ENCODE data around the gene SLC25A10. TPM values are rescaled to one million over a fixed set of nuclear protein-coding genes. Genes with fewer than 3 reads are reported as not detected.

The SLC25A10 gene
- total RNA-seq, 2 experiments from 2014 or later = 16.9 to 18.0 TPM

- Mint-ChIP-seq H3K27me3 (ENCODE audit: low read depth) (no peaks in the 10 kb centered on the region), H3K36me3 (ENCODE audit: low read depth) (peaks cover 26% of the 10 kb centered on the region), H3K4me3 (no peak overlapping the region), H3K27ac (no peak overlapping the region), H3K9me3 (no peaks in the 10 kb centered on the region), H3K4me1 (ENCODE audit: low read depth) (peaks cover 27% of the 10 kb centered on the region)
- intact Hi-C loops (cut with micrococcal nuclease) = no loop called here
- CTCF ChIA-PET = no interaction called here
- DNase-seq = no peak
These were observed 22.0 kb upstream of the SLC25A10 start for GRCh38 chr17:81690066-81690465.

GRCh38 chr17:81690549-81690948 lies 21.5 kb upstream of the SLC25A10 start:
- no peak overlapping the region for H3K27ac Mint-ChIP-seq
- CTCF ChIA-PET = no interaction called here
- intact Hi-C loops (cut with micrococcal nuclease) = no loop called here
- no peaks in the 10 kb centered on the region for H3K9me3 Mint-ChIP-seq
- DNase-seq = no peak
- peaks cover 22% of the 10 kb centered on the region for H3K4me1 Mint-ChIP-seq (ENCODE audit: low read depth)
- no peaks in the 10 kb centered on the region for H3K27me3 Mint-ChIP-seq (ENCODE audit: low read depth)
- peaks cover 26% of the 10 kb centered on the region for H3K36me3 Mint-ChIP-seq (ENCODE audit: low read depth)
- H3K4me3 Mint-ChIP-seq = no peak overlapping the region

- no peak for DNase-seq
- H3K9me3 Mint-ChIP-seq = no peaks in the 10 kb centered on the region
- H3K36me3 Mint-ChIP-seq (ENCODE audit: low read depth) = peaks cover 27% of the 10 kb centered on the region
- H3K4me3 Mint-ChIP-seq = no peak overlapping the region
- CTCF ChIA-PET = no interaction called here
- H3K27ac Mint-ChIP-seq = no peak overlapping the region
- peaks cover 18% of the 10 kb centered on the region for H3K4me1 Mint-ChIP-seq (ENCODE audit: low read depth)
- intact Hi-C loops (cut with micrococcal nuclease) = no loop called here
- H3K27me3 Mint-ChIP-seq (ENCODE audit: low read depth) = no peaks in the 10 kb centered on the region
These were observed 20.9 kb upstream of the SLC25A10 start for GRCh38 chr17:81691196-81691595.

- DNase-seq = no peak
- Mint-ChIP-seq H3K27me3 (ENCODE audit: low read depth) (no peaks in the 10 kb centered on the region), H3K36me3 (ENCODE audit: low read depth) (peaks cover 25% of the 10 kb centered on the region), H3K4me1 (ENCODE audit: low read depth) (peaks cover 16% of the 10 kb centered on the region), H3K4me3 (no peak overlapping the region), H3K9me3 (no peaks in the 10 kb centered on the region), H3K27ac (no peak overlapping the region)
- CTCF ChIA-PET = interaction anchor here (1.9 kb wide), 1 partner anchor 8 kb away, joined by 5 read pairs; the partner anchor contains the start of genes ARL16 and HGS
- intact Hi-C loops (cut with micrococcal nuclease) = no loop called here
These were observed 20.5 kb upstream of the SLC25A10 start for GRCh38 chr17:81691608-81692007.

- intact Hi-C loops (cut with micrococcal nuclease) = no loop called here
- no peaks in the 10 kb centered on the region for H3K9me3 Mint-ChIP-seq
- CTCF ChIA-PET = interaction anchor here (1.1 to 1.9 kb wide), 2 partner anchors 10 to 18 kb away, joined by 3 to 5 read pairs; partner anchors contain the start of genes ARL16 and HGS
- no peaks in the 10 kb centered on the region for H3K27me3 Mint-ChIP-seq (ENCODE audit: low read depth)
- H3K4me3 Mint-ChIP-seq = no peak overlapping the region
- H3K4me1 Mint-ChIP-seq (ENCODE audit: low read depth) = peaks cover 6% of the 10 kb centered on the region
- H3K27ac Mint-ChIP-seq = no peak overlapping the region
- no peak for DNase-seq
- peaks cover 26% of the 10 kb centered on the region for H3K36me3 Mint-ChIP-seq (ENCODE audit: low read depth)
These were observed 18.4 kb upstream of the SLC25A10 start for GRCh38 chr17:81693509-81694210.

- H3K4me1 Mint-ChIP-seq (ENCODE audit: low read depth) = no peaks in the 10 kb centered on the region
- intact Hi-C loops (cut with micrococcal nuclease) = no loop called here
- peaks cover 20% of the 10 kb centered on the region for H3K36me3 Mint-ChIP-seq (ENCODE audit: low read depth)
- H3K27me3 Mint-ChIP-seq (ENCODE audit: low read depth) = no peaks in the 10 kb centered on the region
- no peak for DNase-seq
- no peaks in the 10 kb centered on the region for H3K9me3 Mint-ChIP-seq
- CTCF ChIA-PET = no interaction called here
- H3K27ac Mint-ChIP-seq = no peak overlapping the region
- no peak overlapping the region for H3K4me3 Mint-ChIP-seq
These were observed 17.3 kb upstream of the SLC25A10 start for GRCh38 chr17:81694810-81695209.

- no peaks in the 10 kb centered on the region for H3K9me3 Mint-ChIP-seq
- no peak overlapping the region for H3K27ac Mint-ChIP-seq
- CTCF ChIA-PET = no interaction called here
- no peaks in the 10 kb centered on the region for H3K27me3 Mint-ChIP-seq (ENCODE audit: low read depth)
- H3K4me1 Mint-ChIP-seq (ENCODE audit: low read depth) = no peaks in the 10 kb centered on the region
- H3K36me3 Mint-ChIP-seq (ENCODE audit: low read depth) = peaks cover 19% of the 10 kb centered on the region
- H3K4me3 Mint-ChIP-seq = no peak overlapping the region
- DNase-seq = no peak
- intact Hi-C loops (cut with micrococcal nuclease) = no loop called here
These were observed 16.9 kb upstream of the SLC25A10 start for GRCh38 chr17:81695211-81695610.

- Mint-ChIP-seq H3K36me3 (ENCODE audit: low read depth) (peaks cover 20% of the 10 kb centered on the region), H3K27me3 (ENCODE audit: low read depth) (no peaks in the 10 kb centered on the region), H3K4me1 (ENCODE audit: low read depth) (peaks cover 3% of the 10 kb centered on the region), H3K27ac (no peak overlapping the region), H3K9me3 (no peaks in the 10 kb centered on the region), H3K4me3 (no peak overlapping the region)
- CTCF ChIA-PET = no interaction called here
- no peak for DNase-seq
- intact Hi-C loops (cut with micrococcal nuclease) = no loop called here
These were observed 16.3 kb upstream of the SLC25A10 start for GRCh38 chr17:81695801-81696200.

GRCh38 chr17:81696218-81696941 lies 15.7 kb upstream of the SLC25A10 start:
- intact Hi-C loops (cut with micrococcal nuclease) = no loop called here
- H3K4me1 Mint-ChIP-seq (ENCODE audit: low read depth) = peaks cover 8% of the 10 kb centered on the region
- H3K36me3 Mint-ChIP-seq (ENCODE audit: low read depth) = peaks cover 22% of the 10 kb centered on the region
- no peak overlapping the region for H3K4me3 Mint-ChIP-seq
- H3K27me3 Mint-ChIP-seq (ENCODE audit: low read depth) = no peaks in the 10 kb centered on the region
- DNase-seq = no peak
- CTCF ChIA-PET = no interaction called here
- H3K9me3 Mint-ChIP-seq = no peaks in the 10 kb centered on the region
- H3K27ac Mint-ChIP-seq = no peak overlapping the region

GRCh38 chr17:81697261-81698044 lies 14.6 kb upstream of the SLC25A10 start:
- H3K27me3 Mint-ChIP-seq (ENCODE audit: low read depth) = no peaks in the 10 kb centered on the region
- intact Hi-C loops (cut with micrococcal nuclease) = no loop called here
- DNase-seq = no peak
- H3K27ac Mint-ChIP-seq = no peak overlapping the region
- no peak overlapping the region for H3K4me3 Mint-ChIP-seq
- peaks cover 24% of the 10 kb centered on the region for H3K36me3 Mint-ChIP-seq (ENCODE audit: low read depth)
- no peaks in the 10 kb centered on the region for H3K9me3 Mint-ChIP-seq
- peaks cover 18% of the 10 kb centered on the region for H3K4me1 Mint-ChIP-seq (ENCODE audit: low read depth)
- CTCF ChIA-PET = no interaction called here

- intact Hi-C loops (cut with micrococcal nuclease) = loop anchor here (5.0 kb wide), 1 partner anchor 148 kb away; the partner anchor contains the start of gene FAAP100
- peaks cover 30% of the 10 kb centered on the region for H3K4me1 Mint-ChIP-seq (ENCODE audit: low read depth)
- no peak for DNase-seq
- H3K27ac Mint-ChIP-seq = no peak overlapping the region
- H3K9me3 Mint-ChIP-seq = no peaks in the 10 kb centered on the region
- H3K4me3 Mint-ChIP-seq = no peak overlapping the region
- peaks cover 41% of the 10 kb centered on the region for H3K36me3 Mint-ChIP-seq (ENCODE audit: low read depth)
- CTCF ChIA-PET = interaction anchor here (0.6 kb wide), 1 partner anchor 370 kb away, joined by 3 read pairs; no protein-coding TSS in a partner anchor
- H3K27me3 Mint-ChIP-seq (ENCODE audit: low read depth) = no peaks in the 10 kb centered on the region
These were observed 11.5 kb upstream of the SLC25A10 start for GRCh38 chr17:81700353-81701287.
